Measurements from ENCODE around the gene ITGAV. TPM values are rescaled to one million over a fixed set of nuclear protein-coding genes. Genes with fewer than 3 reads are reported as not detected.

The ITGAV gene
- total and polyA plus RNA-seq, 7 experiments from 2014 or later, result 0.37 to 9.7 (median 6.9) TPM

GRCh38 chr2:186614373-186614772 is 24.5 kb downstream of the ITGAV start:
- H3K36me3 ChIP-seq (ENCODE audit: control insufficient read depth in 2 of 3, insufficient read depth in 3 of 3, low read length in 3 of 3), result no peaks in the 10 kb centered on the region
- ChIA-PET POLR2A (no interaction called here), CTCF (no interaction called here)
- H3K4me1 Mint-ChIP-seq, result peaks cover 0 to 1% (median 0%) of the 10 kb centered on the region in 7 donors
- no peaks in the 10 kb centered on the region for H3K9me3 Mint-ChIP-seq
- no peak overlapping the region for H3K4me3 Mint-ChIP-seq
- no peaks in the 10 kb centered on the region for H3K4me1 ChIP-seq (ENCODE audit: control insufficient read depth in 2 of 2, insufficient read depth in 2 of 2, low read length in 2 of 2)
- H3K27me3 Mint-ChIP-seq, result no peaks in the 10 kb centered on the region
- intact Hi-C loops (cut with micrococcal nuclease), result no loop called here
- DNase-seq, result no peak
- peaks cover 0 to 15% (median 0%) of the 10 kb centered on the region in 5 donors for H3K36me3 Mint-ChIP-seq
- no peaks in the 10 kb centered on the region for H3K27me3 ChIP-seq (ENCODE audit: control insufficient read depth in 2 of 2, insufficient read depth in 2 of 2, low read length in 2 of 2)
- H3K4me3 ChIP-seq (ENCODE audit: low read length), result no peak overlapping the region
- no peaks in the 10 kb centered on the region for H3K9me3 ChIP-seq (ENCODE audit: control insufficient read depth in 2 of 3, low read length in 3 of 3)
- no peak for ATAC-seq
- H3K27ac Mint-ChIP-seq, result no peak overlapping the region
- H3K27ac ChIP-seq (ENCODE audit: low read depth, low read length), result no peak overlapping the region

DNA sequence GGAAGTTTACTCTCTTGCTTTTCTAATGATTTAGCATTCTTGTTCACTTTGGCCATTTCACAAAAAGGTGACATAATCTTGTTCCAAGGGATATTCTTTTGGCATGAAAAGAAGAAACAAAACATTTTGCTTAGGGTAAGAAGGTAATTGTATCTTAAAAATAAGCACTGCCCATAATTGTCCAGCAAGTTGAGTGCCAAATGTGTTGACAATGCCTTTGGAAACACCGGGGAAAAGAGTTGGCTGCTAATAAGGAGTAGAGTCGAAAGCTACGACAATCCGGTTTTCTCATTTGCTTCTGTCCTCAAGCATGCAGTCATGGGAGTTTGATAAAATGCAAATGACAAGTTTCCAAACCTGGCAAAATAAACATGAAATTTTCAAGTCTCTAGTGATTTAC is 27.3 kb downstream of the ITGAV start:
- Histone ChIP-seq H3K36me3 (ENCODE audit: control insufficient read depth in 2 of 3, insufficient read depth in 3 of 3, low read length in 3 of 3) (no peaks in the 10 kb centered on the region), H3K27me3 (ENCODE audit: control insufficient read depth in 2 of 2, insufficient read depth in 2 of 2, low read length in 2 of 2) (no peaks in the 10 kb centered on the region), H3K4me1 (ENCODE audit: control insufficient read depth in 2 of 2, insufficient read depth in 2 of 2, low read length in 2 of 2) (no peaks in the 10 kb centered on the region), H3K27ac (ENCODE audit: low read depth, low read length) (no peak overlapping the region), H3K4me3 (ENCODE audit: low read length) (no peak overlapping the region), H3K9me3 (ENCODE audit: control insufficient read depth in 2 of 3, low read length in 3 of 3) (no peaks in the 10 kb centered on the region)
- DNase-seq (no peak), ATAC-seq (no peak)
- H3K27me3 Mint-ChIP-seq, result no peaks in the 10 kb centered on the region
- no peak overlapping the region for H3K27ac Mint-ChIP-seq
- H3K4me3 Mint-ChIP-seq, result no peak overlapping the region
- CTCF ChIA-PET, result no interaction called here
- intact Hi-C loops (cut with micrococcal nuclease), result no loop called here
- POLR2A ChIA-PET, result no interaction called here
- peaks cover 0 to 3% (median 0%) of the 10 kb centered on the region in 11 donors for H3K9me3 Mint-ChIP-seq
- H3K4me1 Mint-ChIP-seq, result peaks cover 0 to 1% (median 0%) of the 10 kb centered on the region in 7 donors
- H3K36me3 Mint-ChIP-seq, result peaks cover 0 to 16% (median 0%) of the 10 kb centered on the region in 5 donors

DNA sequence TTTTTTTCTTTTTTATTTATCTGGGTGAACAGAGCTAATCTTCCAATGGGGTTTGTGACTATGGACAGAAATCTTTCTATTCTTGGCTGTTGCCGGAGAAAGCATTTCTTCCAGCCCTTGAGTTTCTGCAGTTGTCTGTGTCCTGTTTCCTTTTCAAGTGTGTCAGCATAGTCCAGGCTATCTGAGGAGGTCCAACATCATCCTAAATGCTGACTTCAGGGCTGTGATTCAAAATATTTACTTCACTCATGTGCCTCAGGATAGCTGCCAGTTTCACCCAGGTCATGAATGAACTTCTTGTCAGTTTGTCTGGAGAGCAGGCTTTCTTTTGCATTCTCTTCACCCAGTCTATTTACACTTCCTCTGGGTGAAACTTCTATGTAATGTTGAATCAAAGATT is 27.9 kb downstream of the ITGAV start:
- peaks cover 0 to 1% (median 0%) of the 10 kb centered on the region in 7 donors for H3K4me1 Mint-ChIP-seq

DNA sequence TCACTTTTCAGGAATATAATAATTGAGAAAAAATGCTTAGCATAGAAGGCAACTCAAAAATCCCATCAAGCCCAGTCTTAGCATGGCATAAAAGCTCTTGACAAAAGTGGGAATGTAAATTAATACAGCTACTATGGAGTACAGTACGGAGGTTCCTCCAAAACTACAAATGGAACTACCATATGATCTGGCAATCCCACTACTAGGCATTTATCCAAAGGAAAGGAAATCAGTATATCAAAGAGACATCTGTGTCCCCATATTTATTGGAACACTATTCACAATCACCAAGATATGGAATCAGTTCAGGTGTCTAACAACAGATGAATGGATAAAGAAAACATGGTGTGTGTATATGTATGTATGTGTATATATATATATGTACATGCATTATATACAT is 28.8 kb downstream of the ITGAV start:
- no peak overlapping the region for H3K27ac ChIP-seq (ENCODE audit: low read depth, low read length)
- no peaks in the 10 kb centered on the region for H3K9me3 ChIP-seq (ENCODE audit: control insufficient read depth in 2 of 3, low read length in 3 of 3)
- ChIA-PET CTCF (no interaction called here), POLR2A (no interaction called here)
- Mint-ChIP-seq H3K9me3 (peaks cover 0 to 3% (median 0%) of the 10 kb centered on the region in 11 donors), H3K4me3 (no peak overlapping the region), H3K4me1 (no peaks in the 10 kb centered on the region), H3K27me3 (no peaks in the 10 kb centered on the region), H3K36me3 (peaks cover 0 to 25% (median 9%) of the 10 kb centered on the region in 5 donors), H3K27ac (no peak overlapping the region)
- no peaks in the 10 kb centered on the region for H3K27me3 ChIP-seq (ENCODE audit: control insufficient read depth in 2 of 2, insufficient read depth in 2 of 2, low read length in 2 of 2)
- H3K4me1 ChIP-seq (ENCODE audit: control insufficient read depth in 2 of 2, insufficient read depth in 2 of 2, low read length in 2 of 2), result no peaks in the 10 kb centered on the region
- H3K4me3 ChIP-seq (ENCODE audit: low read length), result no peak overlapping the region
- DNase-seq (no peak), ATAC-seq (no peak)
- H3K36me3 ChIP-seq (ENCODE audit: control insufficient read depth in 2 of 3, insufficient read depth in 3 of 3, low read length in 3 of 3), result no peaks in the 10 kb centered on the region
- intact Hi-C loops (cut with micrococcal nuclease), result no loop called here

More for the DNA sequence above, 27.9 kb downstream of the ITGAV start:
- Histone ChIP-seq H3K36me3 (ENCODE audit: control insufficient read depth in 2 of 3, insufficient read depth in 3 of 3, low read length in 3 of 3) (no peaks in the 10 kb centered on the region), H3K27ac (ENCODE audit: low read depth, low read length) (no peak overlapping the region), H3K4me3 (ENCODE audit: low read length) (no peak overlapping the region), H3K27me3 (ENCODE audit: control insufficient read depth in 2 of 2, insufficient read depth in 2 of 2, low read length in 2 of 2) (no peaks in the 10 kb centered on the region), H3K9me3 (ENCODE audit: control insufficient read depth in 2 of 3, low read length in 3 of 3) (no peaks in the 10 kb centered on the region), H3K4me1 (ENCODE audit: control insufficient read depth in 2 of 2, insufficient read depth in 2 of 2, low read length in 2 of 2) (no peaks in the 10 kb centered on the region)
- ATAC-seq (no peak), DNase-seq (no peak)
- Mint-ChIP-seq H3K27me3 (no peaks in the 10 kb centered on the region), H3K4me3 (no peak overlapping the region), H3K27ac (no peak overlapping the region), H3K9me3 (peaks cover 0 to 3% (median 0%) of the 10 kb centered on the region in 11 donors), H3K36me3 (peaks cover 0 to 18% (median 0%) of the 10 kb centered on the region in 5 donors)
- intact Hi-C loops (cut with micrococcal nuclease), result no loop called here
- POLR2A ChIA-PET, result no interaction called here
- CTCF ChIA-PET, result interaction anchor here (0.6 kb wide), 1 partner anchor 17 kb away, joined by 3 read pairs; no protein-coding TSS in a partner anchor

GRCh38 chr2:186623084-186623483 is 33.2 kb downstream of the ITGAV start:
- H3K4me3 ChIP-seq (ENCODE audit: low read length), result no peak overlapping the region
- H3K36me3 ChIP-seq (ENCODE audit: control insufficient read depth in 2 of 3, insufficient read depth in 3 of 3, low read length in 3 of 3), result peaks cover 0 to 4% (median 0%) of the 10 kb centered on the region in 3 experiments
- no peaks in the 10 kb centered on the region for H3K27me3 ChIP-seq (ENCODE audit: control insufficient read depth in 2 of 2, insufficient read depth in 2 of 2, low read length in 2 of 2)
- Mint-ChIP-seq H3K27ac (no peak overlapping the region), H3K4me1 (no peaks in the 10 kb centered on the region), H3K9me3 (peaks cover 0 to 3% (median 0%) of the 10 kb centered on the region in 11 donors), H3K36me3 (peaks cover 0 to 43% (median 15%) of the 10 kb centered on the region in 5 donors), H3K27me3 (no peaks in the 10 kb centered on the region), H3K4me3 (no peak overlapping the region)
- no peak for ATAC-seq
- POLR2A ChIA-PET, result no interaction called here
- CTCF ChIA-PET, result interaction anchor here (0.6 kb wide), 1 partner anchor 13 kb away, joined by 3 read pairs; no protein-coding TSS in a partner anchor
- DNase-seq, result no peak
- no peaks in the 10 kb centered on the region for H3K4me1 ChIP-seq (ENCODE audit: control insufficient read depth in 2 of 2, insufficient read depth in 2 of 2, low read length in 2 of 2)
- no peaks in the 10 kb centered on the region for H3K9me3 ChIP-seq (ENCODE audit: control insufficient read depth in 2 of 3, low read length in 3 of 3)
- intact Hi-C loops (cut with micrococcal nuclease), result no loop called here
- H3K27ac ChIP-seq (ENCODE audit: low read depth, low read length), result no peak overlapping the region

- ATAC-seq (no peak), DNase-seq (no peak)
- Histone ChIP-seq H3K36me3 (ENCODE audit: control insufficient read depth in 2 of 3, insufficient read depth in 3 of 3, low read length in 3 of 3) (peaks cover 0 to 4% (median 0%) of the 10 kb centered on the region in 3 experiments), H3K27ac (ENCODE audit: low read depth, low read length) (no peak overlapping the region), H3K9me3 (ENCODE audit: control insufficient read depth in 2 of 3, low read length in 3 of 3) (no peaks in the 10 kb centered on the region), H3K4me1 (ENCODE audit: control insufficient read depth in 2 of 2, insufficient read depth in 2 of 2, low read length in 2 of 2) (no peaks in the 10 kb centered on the region), H3K4me3 (ENCODE audit: low read length) (no peak overlapping the region), H3K27me3 (ENCODE audit: control insufficient read depth in 2 of 2, insufficient read depth in 2 of 2, low read length in 2 of 2) (no peaks in the 10 kb centered on the region)
- Mint-ChIP-seq H3K4me3 (no peak overlapping the region), H3K36me3 (peaks cover 0 to 43% (median 18%) of the 10 kb centered on the region in 5 donors), H3K9me3 (peaks cover 0 to 3% (median 0%) of the 10 kb centered on the region in 11 donors), H3K27me3 (no peaks in the 10 kb centered on the region), H3K4me1 (no peaks in the 10 kb centered on the region), H3K27ac (no peak overlapping the region)
- ChIA-PET CTCF (no interaction called here), POLR2A (no interaction called here)
- intact Hi-C loops (cut with micrococcal nuclease), result no loop called here
Measured at GRCh38 chr2:186624276-186624675, 34.4 kb downstream of the ITGAV start.

- Mint-ChIP-seq H3K27me3 (no peaks in the 10 kb centered on the region), H3K9me3 (no peaks in the 10 kb centered on the region), H3K36me3 (peaks cover 0 to 20% (median 3%) of the 10 kb centered on the region in 5 donors), H3K27ac (no peak overlapping the region), H3K4me3 (no peak overlapping the region), H3K4me1 (no peaks in the 10 kb centered on the region)
- no peak for ATAC-seq
- intact Hi-C loops (cut with micrococcal nuclease), result no loop called here
- no peak for DNase-seq
- Histone ChIP-seq H3K4me3 (ENCODE audit: low read length) (no peak overlapping the region), H3K36me3 (ENCODE audit: control insufficient read depth in 2 of 3, insufficient read depth in 3 of 3, low read length in 3 of 3) (peaks cover 0 to 4% (median 0%) of the 10 kb centered on the region in 3 experiments), H3K27ac (ENCODE audit: low read depth, low read length) (no peak overlapping the region), H3K4me1 (ENCODE audit: control insufficient read depth in 2 of 2, insufficient read depth in 2 of 2, low read length in 2 of 2) (no peaks in the 10 kb centered on the region), H3K9me3 (ENCODE audit: control insufficient read depth in 2 of 3, low read length in 3 of 3) (no peaks in the 10 kb centered on the region), H3K27me3 (ENCODE audit: control insufficient read depth in 2 of 2, insufficient read depth in 2 of 2, low read length in 2 of 2) (no peaks in the 10 kb centered on the region)
- ChIA-PET CTCF (interaction anchor here (0.5 kb wide), 1 partner anchor 37 kb away, joined by 3 read pairs; no protein-coding TSS in a partner anchor), POLR2A (no interaction called here)
Measured at GRCh38 chr2:186629250-186629996, 39.6 kb downstream of the ITGAV start.

Measured in naive thymus-derived CD4-positive, alpha-beta T cell (primary cell).